ENCODE results near the gene RAP1GAP2. TPM values are rescaled to one million over a fixed set of nuclear protein-coding genes. Genes with fewer than 3 reads are reported as not detected.
A peak's percentile ranks its signal among the peaks of the same experiment; 100 is the strongest.

RAP1GAP2 gene
- total RNA-seq, 1 experiment from 2014 or later, result 72.8 TPM

- Mint-ChIP-seq H3K27ac (peak overlapping the region; percentile 13; the same call in 1 of the 2 replicates), H3K9me3 (peaks cover 18% of the 10 kb centered on the region), H3K27me3 (ENCODE audit: low read depth) (peaks cover 8% of the 10 kb centered on the region), H3K4me1 (no peaks in the 10 kb centered on the region), H3K4me3 (no peak overlapping the region), H3K36me3 (peaks cover 11% of the 10 kb centered on the region)
- no peak for TF ChIP-seq ARID4B (CRISPR knock-in tag; IDR thresholded peaks at IDR 0.05; ENCODE audit: borderline replicate concordance)
- no peak for TF ChIP-seq JUN (CRISPR knock-in tag; IDR thresholded peaks at IDR 0.05)
- TF ChIP-seq OVOL2 (CRISPR knock-in tag; IDR thresholded peaks at IDR 0.05; ENCODE audit: borderline replicate concordance), result no peak
- no peak for TF ChIP-seq ZNF396 (CRISPR knock-in tag; IDR thresholded peaks at IDR 0.05; ENCODE audit: borderline replicate concordance)
- TF ChIP-seq ELF4 (CRISPR knock-in tag; IDR thresholded peaks at IDR 0.05; ENCODE audit: low read depth), result no peak
- no peak for TF ChIP-seq GTF2I (CRISPR knock-in tag; conservative IDR thresholded peaks at IDR 0.05)
- no peak for TF ChIP-seq SOX15 (CRISPR knock-in tag; IDR thresholded peaks at IDR 0.05)
- no peak for TF ChIP-seq TP53 (CRISPR knock-in tag; IDR thresholded peaks at IDR 0.05)
- TF ChIP-seq, protein P1, sequence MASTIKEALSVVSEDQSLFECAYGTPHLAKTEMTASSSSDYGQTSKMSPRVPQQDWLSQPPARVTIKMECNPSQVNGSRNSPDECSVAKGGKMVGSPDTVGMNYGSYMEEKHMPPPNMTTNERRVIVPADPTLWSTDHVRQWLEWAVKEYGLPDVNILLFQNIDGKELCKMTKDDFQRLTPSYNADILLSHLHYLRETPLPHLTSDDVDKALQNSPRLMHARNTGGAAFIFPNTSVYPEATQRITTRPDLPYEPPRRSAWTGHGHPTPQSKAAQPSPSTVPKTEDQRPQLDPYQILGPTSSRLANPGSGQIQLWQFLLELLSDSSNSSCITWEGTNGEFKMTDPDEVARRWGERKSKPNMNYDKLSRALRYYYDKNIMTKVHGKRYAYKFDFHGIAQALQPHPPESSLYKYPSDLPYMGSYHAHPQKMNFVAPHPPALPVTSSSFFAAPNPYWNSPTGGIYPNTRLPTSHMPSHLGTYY (CRISPR knock-in tag; IDR thresholded peaks at IDR 0.05), result no peak
- TF ChIP-seq ZMAT4 (CRISPR knock-in tag; IDR thresholded peaks at IDR 0.05), result no peak
- no peak for TF ChIP-seq MYBL2 (CRISPR knock-in tag; IDR thresholded peaks at IDR 0.05)
- no peak for TF ChIP-seq SP1 (CRISPR knock-in tag; conservative IDR thresholded peaks at IDR 0.05)
- TF ChIP-seq CBFB (CRISPR knock-in tag; IDR thresholded peaks at IDR 0.05; ENCODE audit: low read depth), result no peak
- TF ChIP-seq EMX1 (CRISPR knock-in tag; IDR thresholded peaks at IDR 0.05), result no peak
- TF ChIP-seq E2F4 (CRISPR knock-in tag; IDR thresholded peaks at IDR 0.05; ENCODE audit: borderline replicate concordance, low read depth), result no peak
- POLR2A ChIA-PET, result no interaction called here
- CTCF ChIA-PET, result interaction anchor here (1.0 to 2.0 kb wide), 2 partner anchors 10 to 346 kb away, joined by 4 to 10 read pairs; no protein-coding TSS in a partner anchor
- ATAC-seq (peak; percentile 26; the same call in 1 of the 2 replicates), DNase-seq (ENCODE audit: low spot score) (no peak)
These were observed 242.7 kb downstream of the RAP1GAP2 start for GRCh38 chr17:3038941-3039340.

- DNase-seq (ENCODE audit: low spot score), result no peak
- ATAC-seq, result no peak
- Mint-ChIP-seq H3K27me3 (ENCODE audit: low read depth) (peaks cover 8% of the 10 kb centered on the region), H3K27ac (no peak overlapping the region), H3K4me3 (no peak overlapping the region), H3K4me1 (no peaks in the 10 kb centered on the region), H3K9me3 (peaks cover 26% of the 10 kb centered on the region), H3K36me3 (peaks cover 18% of the 10 kb centered on the region)
- CTCF ChIA-PET, result interaction anchor here (0.6 to 2.0 kb wide), 3 partner anchors 9 to 806 kb away, joined by 3 to 10 read pairs (median 4); partner anchors contain the start of gene NCBP3
- POLR2A ChIA-PET, result interaction anchor here (0.7 kb wide), 1 partner anchor 214 kb away, joined by 6 read pairs; no protein-coding TSS in a partner anchor
- TF ChIP-seq, protein P2, sequence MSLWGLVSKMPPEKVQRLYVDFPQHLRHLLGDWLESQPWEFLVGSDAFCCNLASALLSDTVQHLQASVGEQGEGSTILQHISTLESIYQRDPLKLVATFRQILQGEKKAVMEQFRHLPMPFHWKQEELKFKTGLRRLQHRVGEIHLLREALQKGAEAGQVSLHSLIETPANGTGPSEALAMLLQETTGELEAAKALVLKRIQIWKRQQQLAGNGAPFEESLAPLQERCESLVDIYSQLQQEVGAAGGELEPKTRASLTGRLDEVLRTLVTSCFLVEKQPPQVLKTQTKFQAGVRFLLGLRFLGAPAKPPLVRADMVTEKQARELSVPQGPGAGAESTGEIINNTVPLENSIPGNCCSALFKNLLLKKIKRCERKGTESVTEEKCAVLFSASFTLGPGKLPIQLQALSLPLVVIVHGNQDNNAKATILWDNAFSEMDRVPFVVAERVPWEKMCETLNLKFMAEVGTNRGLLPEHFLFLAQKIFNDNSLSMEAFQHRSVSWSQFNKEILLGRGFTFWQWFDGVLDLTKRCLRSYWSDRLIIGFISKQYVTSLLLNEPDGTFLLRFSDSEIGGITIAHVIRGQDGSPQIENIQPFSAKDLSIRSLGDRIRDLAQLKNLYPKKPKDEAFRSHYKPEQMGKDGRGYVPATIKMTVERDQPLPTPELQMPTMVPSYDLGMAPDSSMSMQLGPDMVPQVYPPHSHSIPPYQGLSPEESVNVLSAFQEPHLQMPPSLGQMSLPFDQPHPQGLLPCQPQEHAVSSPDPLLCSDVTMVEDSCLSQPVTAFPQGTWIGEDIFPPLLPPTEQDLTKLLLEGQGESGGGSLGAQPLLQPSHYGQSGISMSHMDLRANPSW (CRISPR knock-in tag; conservative IDR thresholded peaks at IDR 0.05; ENCODE audit: low read depth), result no peak
- no peak for TF ChIP-seq NR1H2 (CRISPR knock-in tag; IDR thresholded peaks at IDR 0.05)
- TF ChIP-seq GTF2I (CRISPR knock-in tag; conservative IDR thresholded peaks at IDR 0.05), result no peak
- TF ChIP-seq, protein P3, sequence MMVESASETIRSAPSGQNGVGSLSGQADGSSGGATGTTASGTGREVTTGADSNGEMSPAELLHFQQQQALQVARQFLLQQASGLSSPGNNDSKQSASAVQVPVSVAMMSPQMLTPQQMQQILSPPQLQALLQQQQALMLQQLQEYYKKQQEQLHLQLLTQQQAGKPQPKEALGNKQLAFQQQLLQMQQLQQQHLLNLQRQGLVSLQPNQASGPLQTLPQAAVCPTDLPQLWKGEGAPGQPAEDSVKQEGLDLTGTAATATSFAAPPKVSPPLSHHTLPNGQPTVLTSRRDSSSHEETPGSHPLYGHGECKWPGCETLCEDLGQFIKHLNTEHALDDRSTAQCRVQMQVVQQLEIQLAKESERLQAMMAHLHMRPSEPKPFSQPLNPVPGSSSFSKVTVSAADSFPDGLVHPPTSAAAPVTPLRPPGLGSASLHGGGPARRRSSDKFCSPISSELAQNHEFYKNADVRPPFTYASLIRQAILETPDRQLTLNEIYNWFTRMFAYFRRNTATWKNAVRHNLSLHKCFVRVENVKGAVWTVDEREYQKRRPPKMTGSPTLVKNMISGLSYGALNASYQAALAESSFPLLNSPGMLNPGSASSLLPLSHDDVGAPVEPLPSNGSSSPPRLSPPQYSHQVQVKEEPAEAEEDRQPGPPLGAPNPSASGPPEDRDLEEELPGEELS (CRISPR knock-in tag; IDR thresholded peaks at IDR 0.05), result no peak
- TF ChIP-seq CREM (CRISPR knock-in tag; IDR thresholded peaks at IDR 0.05), result no peak
- TF ChIP-seq, protein P4, sequence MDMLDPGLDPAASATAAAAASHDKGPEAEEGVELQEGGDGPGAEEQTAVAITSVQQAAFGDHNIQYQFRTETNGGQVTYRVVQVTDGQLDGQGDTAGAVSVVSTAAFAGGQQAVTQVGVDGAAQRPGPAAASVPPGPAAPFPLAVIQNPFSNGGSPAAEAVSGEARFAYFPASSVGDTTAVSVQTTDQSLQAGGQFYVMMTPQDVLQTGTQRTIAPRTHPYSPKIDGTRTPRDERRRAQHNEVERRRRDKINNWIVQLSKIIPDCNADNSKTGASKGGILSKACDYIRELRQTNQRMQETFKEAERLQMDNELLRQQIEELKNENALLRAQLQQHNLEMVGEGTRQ (CRISPR knock-in tag; IDR thresholded peaks at IDR 0.05), result no peak
- TF ChIP-seq MXD4 (CRISPR knock-in tag; IDR thresholded peaks at IDR 0.05; ENCODE audit: borderline replicate concordance), result no peak
- TF ChIP-seq, protein P5, sequence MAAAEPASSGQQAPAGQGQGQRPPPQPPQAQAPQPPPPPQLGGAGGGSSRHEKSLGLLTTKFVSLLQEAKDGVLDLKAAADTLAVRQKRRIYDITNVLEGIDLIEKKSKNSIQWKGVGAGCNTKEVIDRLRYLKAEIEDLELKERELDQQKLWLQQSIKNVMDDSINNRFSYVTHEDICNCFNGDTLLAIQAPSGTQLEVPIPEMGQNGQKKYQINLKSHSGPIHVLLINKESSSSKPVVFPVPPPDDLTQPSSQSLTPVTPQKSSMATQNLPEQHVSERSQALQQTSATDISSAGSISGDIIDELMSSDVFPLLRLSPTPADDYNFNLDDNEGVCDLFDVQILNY (CRISPR knock-in tag; IDR thresholded peaks at IDR 0.05), result no peak
- no peak for TF ChIP-seq ZNF396 (CRISPR knock-in tag; IDR thresholded peaks at IDR 0.05; ENCODE audit: borderline replicate concordance)
These were observed 243.5 kb downstream of the RAP1GAP2 start for GRCh38 chr17:3039736-3040135.
